ENCODE results near the gene PHLPP2. TPM values are rescaled to one million over a fixed set of nuclear protein-coding genes. Genes with fewer than 3 reads are reported as not detected.

PHLPP2 gene
- total and polyA plus RNA-seq, 2 experiments from 2014 or later, result 1.7 to 6.7 TPM

GRCh38 chr16:71674229-71674628 lies 50.3 kb downstream of the PHLPP2 start:
- Histone ChIP-seq H3K27me3 (no peaks in the 10 kb centered on the region), H3K36me3 (peaks cover 40% of the 10 kb centered on the region), H3K9me3 (ENCODE audit: low read depth) (no peaks in the 10 kb centered on the region), H3K27ac (no peak overlapping the region), H3K4me3 (no peak overlapping the region), H3K4me1 (ENCODE audit: low read depth) (no peaks in the 10 kb centered on the region)
- TF ChIP-seq, protein P1, sequence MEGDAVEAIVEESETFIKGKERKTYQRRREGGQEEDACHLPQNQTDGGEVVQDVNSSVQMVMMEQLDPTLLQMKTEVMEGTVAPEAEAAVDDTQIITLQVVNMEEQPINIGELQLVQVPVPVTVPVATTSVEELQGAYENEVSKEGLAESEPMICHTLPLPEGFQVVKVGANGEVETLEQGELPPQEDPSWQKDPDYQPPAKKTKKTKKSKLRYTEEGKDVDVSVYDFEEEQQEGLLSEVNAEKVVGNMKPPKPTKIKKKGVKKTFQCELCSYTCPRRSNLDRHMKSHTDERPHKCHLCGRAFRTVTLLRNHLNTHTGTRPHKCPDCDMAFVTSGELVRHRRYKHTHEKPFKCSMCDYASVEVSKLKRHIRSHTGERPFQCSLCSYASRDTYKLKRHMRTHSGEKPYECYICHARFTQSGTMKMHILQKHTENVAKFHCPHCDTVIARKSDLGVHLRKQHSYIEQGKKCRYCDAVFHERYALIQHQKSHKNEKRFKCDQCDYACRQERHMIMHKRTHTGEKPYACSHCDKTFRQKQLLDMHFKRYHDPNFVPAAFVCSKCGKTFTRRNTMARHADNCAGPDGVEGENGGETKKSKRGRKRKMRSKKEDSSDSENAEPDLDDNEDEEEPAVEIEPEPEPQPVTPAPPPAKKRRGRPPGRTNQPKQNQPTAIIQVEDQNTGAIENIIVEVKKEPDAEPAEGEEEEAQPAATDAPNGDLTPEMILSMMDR (IDR thresholded peaks at IDR 0.05; ENCODE audit: low read depth, low read length), result no peak
- DNase-seq (ENCODE audit: low read depth in 1 of 2, low spot score in 1 of 2), result no peak

GRCh38 chr16:71673582-71673973 lies 50.9 kb downstream of the PHLPP2 start:
- Histone ChIP-seq H3K27ac (no peak overlapping the region), H3K9me3 (ENCODE audit: low read depth) (no peaks in the 10 kb centered on the region), H3K27me3 (no peaks in the 10 kb centered on the region), H3K36me3 (peaks cover 37% of the 10 kb centered on the region), H3K4me3 (no peak overlapping the region), H3K4me1 (ENCODE audit: low read depth) (no peaks in the 10 kb centered on the region)
- TF ChIP-seq, protein P1 (IDR thresholded peaks at IDR 0.05; ENCODE audit: low read depth, low read length), result no peak
- DNase-seq (ENCODE audit: low read depth in 1 of 2, low spot score in 1 of 2), result no peak

DNA sequence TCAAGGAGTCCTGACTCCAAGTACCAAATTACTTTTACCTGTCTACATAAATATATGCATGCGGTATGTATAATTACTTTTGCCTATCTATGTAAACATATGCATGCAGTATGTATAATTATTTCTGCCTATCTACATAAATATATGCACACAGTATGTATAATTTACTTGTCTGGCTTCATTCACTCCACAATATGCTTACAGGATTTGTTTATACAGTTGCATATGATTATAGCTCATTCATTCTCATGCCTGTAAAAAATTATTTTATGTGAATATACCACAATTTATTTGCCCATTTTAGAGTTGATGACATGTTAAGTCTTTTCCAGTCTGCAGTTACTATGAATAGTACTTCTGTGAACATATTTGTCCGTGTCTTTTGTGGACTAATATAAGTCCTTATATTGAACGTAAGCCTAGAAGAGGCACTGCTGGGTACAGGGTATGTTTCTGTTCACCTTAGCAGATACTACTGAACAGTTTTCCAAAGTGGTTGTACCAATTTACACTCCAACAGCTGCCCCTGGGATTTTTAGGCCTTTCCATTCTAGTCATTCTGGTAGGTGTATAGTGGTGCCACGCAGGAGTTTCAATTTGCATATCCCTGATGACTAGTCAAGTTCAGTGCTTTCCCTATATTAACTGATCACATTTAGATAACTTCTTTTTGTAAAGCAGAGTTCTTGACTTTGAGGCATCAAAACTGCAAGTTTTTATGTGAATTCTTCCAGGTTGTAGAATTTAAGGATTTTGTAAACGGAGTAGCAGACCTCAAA lies 51.5 kb downstream of the PHLPP2 start:
- no peak overlapping the region for H3K27ac ChIP-seq
- no peaks in the 10 kb centered on the region for H3K9me3 ChIP-seq (ENCODE audit: low read depth)
- peaks cover 33% of the 10 kb centered on the region for H3K36me3 ChIP-seq
- H3K27me3 ChIP-seq, result no peaks in the 10 kb centered on the region
- no peak for DNase-seq (ENCODE audit: low read depth in 1 of 2, low spot score in 1 of 2)
- no peak overlapping the region for H3K4me3 ChIP-seq
- TF ChIP-seq, protein P1 (IDR thresholded peaks at IDR 0.05; ENCODE audit: low read depth, low read length), result no peak
- H3K4me1 ChIP-seq (ENCODE audit: low read depth), result no peaks in the 10 kb centered on the region

DNA sequence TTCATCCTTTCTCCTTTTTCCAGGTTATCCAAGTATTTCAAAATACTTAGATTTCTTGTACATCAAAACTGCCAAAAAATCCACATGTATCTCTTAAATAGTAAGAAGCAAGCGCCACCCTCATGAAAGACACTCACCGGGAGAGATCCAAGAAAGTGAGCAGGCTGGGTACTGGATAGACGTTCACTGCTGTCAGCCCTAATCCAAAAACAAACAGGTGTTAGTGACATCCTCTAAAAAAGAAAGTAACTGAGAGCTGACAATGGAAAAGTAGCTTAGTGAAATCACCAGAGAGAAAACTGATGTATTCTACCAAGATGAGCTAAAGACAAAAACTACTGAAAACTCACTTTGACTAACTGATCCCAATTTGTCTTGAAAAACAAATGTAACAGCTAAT lies 52.4 kb downstream of the PHLPP2 start:
- peaks cover 29% of the 10 kb centered on the region for H3K36me3 ChIP-seq
- TF ChIP-seq, protein P1 (IDR thresholded peaks at IDR 0.05; ENCODE audit: low read depth, low read length), result no peak
- no peak overlapping the region for H3K4me3 ChIP-seq
- no peaks in the 10 kb centered on the region for H3K27me3 ChIP-seq
- H3K4me1 ChIP-seq (ENCODE audit: low read depth), result no peaks in the 10 kb centered on the region
- no peak overlapping the region for H3K27ac ChIP-seq
- DNase-seq (ENCODE audit: low read depth in 1 of 2, low spot score in 1 of 2), result no peak
- H3K9me3 ChIP-seq (ENCODE audit: low read depth), result no peaks in the 10 kb centered on the region

- no peak for DNase-seq (ENCODE audit: low read depth in 1 of 2, low spot score in 1 of 2)
- Histone ChIP-seq H3K4me1 (ENCODE audit: low read depth) (no peaks in the 10 kb centered on the region), H3K36me3 (peaks cover 28% of the 10 kb centered on the region), H3K4me3 (no peak overlapping the region), H3K27ac (no peak overlapping the region), H3K27me3 (no peaks in the 10 kb centered on the region), H3K9me3 (ENCODE audit: low read depth) (no peaks in the 10 kb centered on the region)
- TF ChIP-seq, protein P1 (IDR thresholded peaks at IDR 0.05; ENCODE audit: low read depth, low read length), result no peak
Observed at GRCh38 chr16:71671165-71671564, 53.3 kb downstream of the PHLPP2 start.
